ENCODE measurements around the gene KRT9. TPM values are rescaled to one million over a fixed set of nuclear protein-coding genes. Genes with fewer than 3 reads are reported as not detected.

Gene KRT9
- total RNA-seq, 1 donor from 2014 or later, result not detected

DNA sequence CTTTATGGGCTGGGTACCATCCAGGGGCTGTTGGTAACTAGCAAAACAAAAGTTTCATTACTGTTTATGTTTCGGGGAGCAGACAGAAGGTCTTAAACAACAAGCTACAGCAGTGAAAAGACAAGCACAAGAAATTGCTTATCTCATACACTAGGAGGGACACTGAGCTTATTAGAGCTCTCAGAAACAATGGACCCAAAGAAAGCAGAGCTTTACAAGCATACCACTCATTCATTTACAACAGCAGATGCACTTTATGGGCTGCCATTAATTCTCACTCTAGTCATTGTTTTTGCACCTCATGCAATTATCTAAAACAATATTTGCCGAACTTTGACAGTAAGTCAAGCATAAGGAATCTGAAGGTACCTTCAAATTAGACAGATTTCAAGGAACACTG is 30.7 kb upstream of the KRT9 start:
- Mint-ChIP-seq H3K36me3 (ENCODE audit: insufficient read depth) (peaks cover 5% of the 10 kb centered on the region), H3K27me3 (no peaks in the 10 kb centered on the region), H3K4me3 (ENCODE audit: low read depth) (no peak overlapping the region), H3K9me3 (ENCODE audit: low read depth) (peaks cover 14% of the 10 kb centered on the region), H3K4me1 (ENCODE audit: low read depth) (peaks cover 3% of the 10 kb centered on the region), H3K27ac (no peak overlapping the region)
- DNase-seq (ENCODE audit: low spot score, unreplicated experiment), result no peak
- TF ChIP-seq CTCF (IDR thresholded peaks at IDR 0.05; ENCODE audit: unreplicated experiment), result no peak

DNA sequence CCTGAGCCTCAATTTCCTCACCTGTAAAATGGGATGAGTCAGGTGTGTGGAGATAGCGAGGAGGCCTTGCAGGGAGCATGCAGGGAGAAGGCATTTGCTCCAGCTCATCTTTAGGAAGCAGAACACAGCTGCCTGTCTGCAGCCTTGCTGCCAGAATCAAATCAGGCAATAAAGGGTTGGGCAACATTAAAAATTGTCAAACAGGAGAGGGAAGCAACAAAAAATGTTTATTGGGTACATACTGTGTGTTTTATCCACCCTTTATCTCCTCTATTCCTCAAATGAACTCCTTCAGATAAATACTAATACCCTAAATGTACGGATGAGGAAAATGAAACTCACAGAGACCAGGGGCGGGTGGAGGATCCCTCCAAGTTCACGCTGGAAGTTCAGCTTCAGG is 28.5 kb upstream of the KRT9 start:
- no peaks in the 10 kb centered on the region for H3K9me3 Mint-ChIP-seq (ENCODE audit: low read depth)
- H3K4me3 Mint-ChIP-seq (ENCODE audit: low read depth), result no peak overlapping the region
- H3K4me1 Mint-ChIP-seq (ENCODE audit: low read depth), result peaks cover 3% of the 10 kb centered on the region
- TF ChIP-seq CTCF (IDR thresholded peaks at IDR 0.05; ENCODE audit: unreplicated experiment), result no peak
- no peak for DNase-seq (ENCODE audit: low spot score, unreplicated experiment)
- no peaks in the 10 kb centered on the region for H3K36me3 Mint-ChIP-seq (ENCODE audit: insufficient read depth)
- no peak overlapping the region for H3K27ac Mint-ChIP-seq
- H3K27me3 Mint-ChIP-seq, result peaks cover 10% of the 10 kb centered on the region

- no peak for DNase-seq (ENCODE audit: low spot score, unreplicated experiment)
- Mint-ChIP-seq H3K36me3 (ENCODE audit: insufficient read depth) (no peaks in the 10 kb centered on the region), H3K4me3 (ENCODE audit: low read depth) (no peak overlapping the region), H3K4me1 (ENCODE audit: low read depth) (peaks cover under 1% of the 10 kb centered on the region), H3K27ac (no peak overlapping the region), H3K27me3 (peaks cover 14% of the 10 kb centered on the region), H3K9me3 (ENCODE audit: low read depth) (no peaks in the 10 kb centered on the region)
- TF ChIP-seq CTCF (IDR thresholded peaks at IDR 0.05; ENCODE audit: unreplicated experiment), result no peak
Observed at GRCh38 chr17:41599680-41600079, 27.8 kb upstream of the KRT9 start.

GRCh38 chr17:41595585-41595984 is 23.7 kb upstream of the KRT9 start:
- peaks cover 24% of the 10 kb centered on the region for H3K27me3 Mint-ChIP-seq
- H3K4me1 Mint-ChIP-seq (ENCODE audit: low read depth), result no peaks in the 10 kb centered on the region
- H3K36me3 Mint-ChIP-seq (ENCODE audit: insufficient read depth), result no peaks in the 10 kb centered on the region
- no peaks in the 10 kb centered on the region for H3K9me3 Mint-ChIP-seq (ENCODE audit: low read depth)
- no peak overlapping the region for H3K4me3 Mint-ChIP-seq (ENCODE audit: low read depth)
- no peak for DNase-seq (ENCODE audit: low spot score, unreplicated experiment)
- no peak for TF ChIP-seq CTCF (IDR thresholded peaks at IDR 0.05; ENCODE audit: unreplicated experiment)
- H3K27ac Mint-ChIP-seq, result no peak overlapping the region

- Mint-ChIP-seq H3K27me3 (peaks cover 29% of the 10 kb centered on the region), H3K36me3 (ENCODE audit: insufficient read depth) (no peaks in the 10 kb centered on the region), H3K4me1 (ENCODE audit: low read depth) (no peaks in the 10 kb centered on the region), H3K4me3 (ENCODE audit: low read depth) (no peak overlapping the region), H3K27ac (no peak overlapping the region), H3K9me3 (ENCODE audit: low read depth) (no peaks in the 10 kb centered on the region)
- no peak for TF ChIP-seq CTCF (IDR thresholded peaks at IDR 0.05; ENCODE audit: unreplicated experiment)
- DNase-seq (ENCODE audit: low spot score, unreplicated experiment), result no peak
Observed at GRCh38 chr17:41594363-41594915, 22.6 kb upstream of the KRT9 start.
